GM19240 (cell line): ENCODE data around the gene DSCAM.
"Not testable (repeated sequence)": the region's sequence is repeated elsewhere in the genome, so short reads cannot be mapped to it uniquely, and the experiment has no call there.

Experiments used
- DNase-seq: peaks from one replicate; pipeline ENCODE4 v3.0.0; 2011; ENCODE audit warnings: low spot score; ENCODE audit not compliant: insufficient read length

DSCAM gene

DNA sequence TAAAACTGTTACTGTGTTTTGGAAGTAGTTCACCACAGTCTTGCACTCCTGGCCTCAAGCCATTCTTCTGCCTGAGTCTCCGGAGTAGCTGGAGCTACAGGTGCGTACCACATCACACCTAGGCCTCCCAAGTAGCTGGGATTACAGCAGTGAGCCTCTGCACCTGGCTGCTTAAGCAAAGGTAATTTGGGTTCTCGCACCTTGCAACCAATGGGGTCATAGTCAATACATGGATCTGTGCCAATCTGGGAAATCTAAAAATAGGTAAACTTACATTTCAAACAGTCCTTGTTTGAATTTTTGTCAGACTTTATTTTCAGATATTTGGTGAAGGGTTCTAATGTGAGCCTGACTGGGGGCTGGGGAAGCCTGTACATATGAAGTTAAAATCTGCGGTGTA lies 513.2 kb downstream of the DSCAM start:
- no peak for DNase-seq

DNA sequence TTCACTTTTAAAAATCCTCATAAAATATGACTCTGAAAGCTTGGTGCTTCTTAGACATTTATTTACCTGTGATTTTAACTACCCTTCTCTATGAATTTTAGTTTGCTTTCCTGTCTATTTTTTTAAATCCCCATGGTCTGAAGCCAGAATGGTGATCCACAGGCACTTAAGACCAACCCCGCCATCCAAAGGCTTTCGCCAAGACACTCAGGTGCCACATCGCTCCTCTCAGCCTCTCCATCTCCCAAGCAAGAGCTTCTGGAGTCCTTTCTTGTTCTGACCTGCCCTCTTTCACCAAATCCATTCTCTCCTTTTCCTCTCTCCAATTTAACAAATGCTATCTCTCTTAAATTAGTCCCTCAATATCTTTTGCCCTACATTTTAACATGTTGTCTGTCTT lies 515.2 kb downstream of the DSCAM start:
- no peak for DNase-seq

DNA sequence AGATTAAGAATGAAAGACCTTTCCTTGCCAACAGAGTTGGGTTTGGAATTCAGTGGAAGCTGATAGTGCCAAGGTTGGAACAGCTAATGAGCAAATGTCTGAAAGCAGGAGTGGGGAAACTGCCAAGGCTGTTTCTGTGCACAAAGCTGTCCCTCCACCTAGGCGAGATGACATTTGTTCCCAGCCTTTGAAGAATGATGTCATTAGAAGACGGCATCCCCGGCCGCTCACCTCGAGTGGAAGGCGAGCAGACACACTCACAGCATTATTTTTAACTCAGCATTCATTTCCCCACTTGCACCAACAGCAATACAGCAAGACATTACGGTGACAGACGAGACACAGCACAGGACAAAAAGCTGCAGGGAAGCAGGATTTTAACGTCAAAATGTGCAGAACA lies 515.8 kb downstream of the DSCAM start:
- DNase-seq: no peak

DNA sequence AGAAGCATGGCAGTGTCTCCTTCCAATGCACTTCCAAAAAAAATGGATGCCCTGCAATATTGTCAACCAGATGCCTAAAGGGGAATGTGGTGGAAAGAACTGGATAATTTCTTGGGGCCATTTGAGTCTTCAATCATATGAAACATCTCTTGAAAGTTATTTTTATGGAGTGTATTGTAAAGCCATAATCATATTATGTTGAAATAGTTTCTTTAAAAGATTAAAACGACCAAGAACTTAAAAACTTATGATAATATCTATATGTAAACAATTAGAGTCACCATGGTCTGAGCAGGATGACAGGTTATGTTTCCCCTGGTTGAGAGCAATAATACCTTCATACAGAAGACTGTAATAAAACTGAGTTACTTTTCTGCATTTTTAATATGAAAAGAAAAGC lies 522.6 kb downstream of the DSCAM start:
- no peak for DNase-seq

DNA sequence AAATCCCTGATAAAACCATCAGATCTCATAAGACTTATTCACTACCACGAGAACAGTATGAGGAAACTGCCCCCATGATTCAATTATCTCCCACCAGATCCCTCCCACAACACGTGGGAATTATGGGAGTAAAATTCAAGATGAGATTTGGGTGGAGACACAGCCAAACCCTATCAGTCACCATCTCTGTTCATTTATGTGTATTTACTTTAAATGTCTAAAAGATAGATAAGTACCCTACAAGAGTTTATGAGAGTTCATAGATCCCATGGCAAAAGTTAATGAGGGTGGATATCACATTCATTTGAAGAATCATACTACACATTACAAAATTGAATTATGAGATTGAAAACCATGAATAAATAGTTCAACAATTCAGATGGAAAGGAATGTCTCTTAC lies 526.2 kb downstream of the DSCAM start:
- DNase-seq: not testable (repeated sequence)

DNA sequence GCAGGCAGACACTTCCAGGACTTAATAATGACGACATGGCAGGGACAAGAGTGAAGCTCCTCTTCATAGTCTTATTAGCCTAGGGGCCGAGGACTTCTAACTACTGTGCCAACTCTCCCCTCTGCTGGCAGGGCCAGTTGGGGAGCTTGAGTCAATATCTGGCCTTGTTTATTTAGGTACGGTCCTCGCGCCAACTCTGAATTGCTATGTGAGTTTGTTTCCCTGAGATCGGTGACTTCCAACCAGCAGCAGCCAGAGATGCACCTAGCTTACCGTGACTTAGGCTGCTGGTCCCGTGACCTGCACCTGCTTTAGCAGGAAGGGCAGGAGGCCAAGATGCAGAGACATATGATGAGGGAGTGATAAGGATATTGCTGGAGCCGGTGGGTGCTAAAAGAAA lies 528.6 kb downstream of the DSCAM start:
- DNase-seq: no peak

DNA sequence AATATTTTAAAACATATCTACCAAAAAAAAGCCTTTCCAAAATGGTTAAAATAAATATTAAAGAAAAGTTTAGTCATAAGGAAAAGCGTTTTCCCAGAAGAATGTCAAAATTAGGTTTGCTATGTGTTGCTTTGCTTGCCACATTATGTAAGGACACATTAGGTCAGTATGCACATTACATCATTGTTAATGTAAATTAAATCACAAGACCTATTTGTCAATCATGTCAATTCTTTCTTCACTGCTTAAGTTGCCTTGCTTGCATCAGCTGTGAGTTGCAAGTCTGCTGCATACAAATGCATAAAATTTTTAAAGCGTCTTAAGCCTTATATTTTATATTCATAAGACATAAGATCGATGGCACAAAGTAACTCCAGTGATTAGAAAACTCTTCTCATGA lies 530.9 kb downstream of the DSCAM start:
- DNase-seq: no peak

DNA sequence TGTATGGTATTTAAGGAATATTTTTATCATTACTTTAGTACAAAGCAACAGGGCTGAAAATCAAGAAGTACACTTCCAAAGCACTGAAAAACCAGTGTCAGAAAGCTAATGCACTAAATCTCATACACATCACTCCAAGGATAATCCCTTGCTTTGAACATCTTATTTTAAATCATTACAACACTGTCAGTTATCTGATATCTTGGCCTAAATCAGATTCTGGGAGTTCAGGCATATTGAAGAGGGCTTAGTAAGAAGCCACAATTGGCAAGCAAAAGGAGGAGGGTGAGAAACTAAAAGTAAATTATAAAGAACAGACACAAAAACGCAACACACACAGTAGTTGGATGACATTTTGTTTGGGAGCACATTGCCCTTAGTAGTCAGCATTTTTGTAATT lies 531.3 kb downstream of the DSCAM start:
- DNase-seq: no peak

DNA sequence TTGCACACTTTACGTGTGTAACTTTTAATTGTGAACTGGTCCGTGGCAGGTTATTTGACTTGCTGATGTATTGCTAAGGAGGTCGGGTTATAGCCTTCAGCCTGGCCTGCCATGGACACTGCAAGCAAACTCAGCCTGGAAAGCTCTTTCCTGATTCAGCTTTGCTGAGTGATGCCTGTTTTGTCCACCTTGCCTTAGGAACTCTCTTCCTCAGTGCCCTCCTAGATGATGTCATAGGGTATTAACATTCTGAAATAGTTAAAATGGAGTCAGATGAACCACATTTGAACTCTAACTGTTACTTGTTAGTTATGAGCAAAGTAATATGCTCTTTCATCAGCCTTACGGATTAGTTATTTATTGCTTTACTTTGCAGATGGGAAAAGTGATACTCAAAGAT lies 533.7 kb downstream of the DSCAM start:
- DNase-seq: no peak

DNA sequence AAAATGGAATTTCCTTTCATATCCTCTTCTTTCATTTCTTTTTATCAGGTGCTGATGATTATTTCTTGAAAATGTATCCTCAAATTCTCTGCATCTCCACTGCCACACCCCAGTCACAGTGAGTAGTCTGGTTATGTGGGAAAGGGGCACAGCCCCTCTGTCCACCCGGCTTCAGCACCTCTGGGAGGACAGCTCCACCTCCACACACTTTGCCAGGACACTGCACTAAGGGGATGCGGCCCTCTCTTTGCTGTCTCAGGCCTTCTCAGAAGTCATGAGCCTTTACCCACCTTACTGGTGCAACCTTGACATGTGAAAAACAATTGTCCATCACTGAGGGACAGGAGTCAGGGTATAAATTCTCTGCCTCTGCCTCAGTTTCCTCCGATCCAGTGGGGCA lies 546.7 kb downstream of the DSCAM start:
- DNase-seq: no peak

DNA sequence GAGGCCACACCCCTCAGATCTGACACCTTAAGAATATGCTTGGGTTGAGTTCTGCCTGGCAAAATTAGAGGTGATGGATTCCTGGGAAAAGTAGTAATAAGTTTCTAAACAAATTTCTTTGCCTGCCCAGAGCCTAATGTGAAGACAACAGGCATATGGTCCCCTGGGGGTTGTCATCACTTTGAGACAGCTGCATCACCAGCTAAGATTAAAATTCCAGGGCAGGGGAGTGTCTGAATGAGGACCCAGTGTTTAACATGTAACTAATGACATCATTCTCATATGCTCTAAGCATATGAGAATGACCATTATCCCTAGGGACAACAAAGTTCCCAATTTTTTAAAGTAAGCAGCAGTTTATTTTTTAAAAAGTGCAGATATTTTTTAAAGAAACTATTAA lies 547.5 kb downstream of the DSCAM start:
- no peak for DNase-seq

DNA sequence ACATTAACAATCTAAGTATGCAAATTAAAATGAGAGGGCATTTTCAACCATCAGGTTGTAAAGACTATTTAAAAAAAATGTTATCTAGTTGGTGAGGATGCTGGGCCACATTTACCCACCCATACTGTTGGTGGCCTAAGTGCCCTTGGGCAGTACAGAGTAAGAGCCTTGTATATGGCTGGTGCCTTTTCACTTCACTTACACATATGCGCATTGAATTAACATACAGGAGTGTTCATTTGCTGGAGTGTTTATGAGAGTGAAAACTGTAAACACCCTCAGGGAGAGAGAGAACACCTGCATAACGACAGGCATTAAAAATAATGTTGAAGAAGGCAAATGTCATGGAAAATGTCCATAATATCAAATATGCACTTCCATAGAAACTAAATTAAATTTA lies 552.6 kb downstream of the DSCAM start:
- no peak for DNase-seq

DNA sequence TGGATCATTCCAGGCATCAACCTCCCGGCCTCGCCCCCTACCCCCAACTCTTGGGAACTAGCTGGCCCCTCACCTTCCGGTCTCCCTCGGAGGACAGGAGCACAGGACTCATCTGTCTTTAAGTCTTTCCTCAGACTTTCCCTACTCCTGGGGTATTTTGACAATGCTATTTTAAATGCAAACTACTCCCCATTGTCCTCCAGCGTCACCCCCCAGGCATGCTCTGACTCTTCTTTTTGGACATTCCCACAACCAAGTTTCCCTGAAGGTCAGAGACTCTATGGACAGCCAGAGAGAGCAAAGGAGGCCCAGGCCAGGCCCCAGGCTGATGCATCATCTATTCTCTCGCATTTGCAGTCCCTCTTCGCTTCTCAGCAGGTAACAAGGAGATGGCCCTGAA lies 555.4 kb downstream of the DSCAM start:
- DNase-seq: no peak

DNA sequence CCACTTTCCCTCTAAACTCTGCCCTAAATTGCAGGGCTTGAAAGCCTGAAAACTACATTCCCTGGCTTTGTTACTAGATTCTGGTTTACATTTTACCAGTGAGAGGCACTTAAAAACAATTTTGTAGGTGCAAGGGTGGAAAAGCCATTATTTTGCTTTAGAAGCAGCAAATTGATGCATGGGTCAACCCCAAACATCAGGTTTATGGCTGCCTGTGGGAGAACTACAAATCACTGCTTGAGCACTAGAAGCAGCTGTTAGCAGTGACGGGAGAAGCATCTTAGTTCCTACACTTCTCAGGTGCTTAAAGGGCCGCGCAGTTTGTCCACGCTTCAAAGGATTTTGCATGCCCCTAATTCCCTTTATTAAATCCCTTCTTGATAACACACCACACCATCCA lies 562.5 kb downstream of the DSCAM start:
- no peak for DNase-seq

DNA sequence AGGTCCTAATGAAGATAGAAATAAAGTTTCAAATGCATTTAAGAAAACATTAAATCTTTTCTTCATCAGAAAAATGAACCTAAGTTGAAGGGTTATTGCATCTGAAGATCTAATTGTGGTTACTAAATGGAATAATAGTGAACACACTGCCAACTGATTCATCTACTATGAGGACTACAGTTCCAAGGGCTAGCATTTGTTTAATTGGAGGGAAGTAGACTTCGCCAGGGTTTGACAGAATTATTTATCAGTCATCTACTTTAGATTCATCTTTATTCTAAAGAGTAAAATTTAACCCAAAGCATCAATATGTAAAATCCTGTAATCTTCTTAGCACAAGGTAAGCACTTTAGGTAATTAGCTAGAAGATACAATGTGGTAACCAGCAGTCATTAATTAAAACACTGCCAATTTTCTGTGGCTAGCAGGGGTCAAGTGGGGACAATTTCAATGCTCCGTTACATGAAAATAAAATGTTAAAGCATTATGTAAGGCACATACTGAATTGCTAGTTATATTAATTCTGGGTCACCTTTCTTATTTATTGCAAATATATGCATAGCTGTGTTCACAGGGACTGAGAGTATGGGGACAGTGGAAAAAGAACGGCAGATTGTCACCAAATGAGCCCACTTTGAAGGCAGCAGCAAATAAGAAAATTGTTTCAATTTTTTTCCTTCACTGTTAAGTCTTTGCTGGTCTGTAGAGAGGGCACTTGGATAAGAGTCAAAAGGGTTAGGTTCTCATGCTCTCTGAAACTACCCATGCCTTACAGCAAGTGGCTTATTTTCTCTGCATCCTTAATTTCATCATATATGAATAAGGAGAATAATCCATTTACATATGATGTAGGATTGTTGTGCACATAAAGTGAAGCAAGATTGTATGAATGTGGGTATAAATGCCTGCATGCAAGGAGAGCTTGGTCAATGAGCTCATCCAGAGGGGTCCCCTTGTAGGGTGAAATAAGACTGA lies 563.8 kb downstream of the DSCAM start:
- DNase-seq: no peak

DNA sequence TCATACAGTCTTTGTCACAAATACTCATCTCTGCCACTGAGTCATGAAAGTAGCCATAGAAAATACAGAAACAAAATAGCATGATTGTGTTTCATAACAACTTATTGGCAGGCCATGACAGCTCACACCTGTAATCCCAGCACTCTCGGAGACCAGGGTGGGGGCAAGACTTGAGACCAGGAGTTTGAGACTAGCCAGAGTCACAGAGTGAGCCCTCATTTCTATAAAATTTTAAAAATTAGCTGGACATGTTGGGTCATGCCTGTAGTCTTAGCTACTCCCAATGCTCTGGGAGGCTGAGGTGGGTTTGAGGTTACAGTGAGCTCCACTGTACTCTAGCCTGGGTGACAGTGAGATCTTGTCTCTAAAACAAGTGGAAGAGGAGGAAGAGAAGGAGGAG lies 568.6 kb downstream of the DSCAM start:
- DNase-seq: no peak

DNA sequence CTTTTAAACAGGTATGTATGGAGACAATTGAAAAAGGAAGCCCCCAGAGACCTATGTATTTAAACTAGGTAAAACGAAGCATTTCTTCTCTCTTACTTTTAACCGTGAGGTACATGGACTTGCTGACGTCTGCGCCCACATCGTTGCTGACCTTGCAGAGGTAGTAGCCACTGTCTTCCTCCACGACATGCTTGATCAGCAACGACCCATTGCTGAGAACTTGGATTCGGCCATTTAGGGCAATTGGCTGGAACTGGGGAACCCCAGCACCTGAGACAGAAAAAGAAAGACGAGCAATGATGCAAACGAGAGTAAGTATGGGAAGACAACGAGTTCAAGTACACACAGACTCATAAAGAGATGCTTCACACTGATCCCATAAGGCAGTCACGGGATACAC lies 571.0 kb downstream of the DSCAM start:
- DNase-seq: no peak

DNA sequence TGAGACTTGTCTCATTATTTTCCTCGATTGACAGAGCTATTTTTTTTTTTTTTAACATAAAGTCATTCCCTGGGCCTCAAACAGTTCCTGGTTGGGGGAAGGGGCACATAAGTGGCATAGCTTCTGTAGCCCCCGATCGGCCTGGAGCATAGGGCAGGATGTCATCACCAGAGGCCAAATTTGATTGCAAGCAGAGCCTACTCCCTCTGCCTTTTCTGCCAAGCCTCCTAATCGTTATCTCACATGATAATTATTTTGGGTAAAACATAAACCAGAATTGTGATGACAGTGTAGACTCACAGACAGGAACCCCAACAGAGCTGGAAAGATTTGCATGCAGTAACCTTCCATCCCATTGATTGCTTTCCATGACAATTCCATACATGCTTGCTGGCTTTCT lies 574.9 kb downstream of the DSCAM start:
- no peak for DNase-seq

DNA sequence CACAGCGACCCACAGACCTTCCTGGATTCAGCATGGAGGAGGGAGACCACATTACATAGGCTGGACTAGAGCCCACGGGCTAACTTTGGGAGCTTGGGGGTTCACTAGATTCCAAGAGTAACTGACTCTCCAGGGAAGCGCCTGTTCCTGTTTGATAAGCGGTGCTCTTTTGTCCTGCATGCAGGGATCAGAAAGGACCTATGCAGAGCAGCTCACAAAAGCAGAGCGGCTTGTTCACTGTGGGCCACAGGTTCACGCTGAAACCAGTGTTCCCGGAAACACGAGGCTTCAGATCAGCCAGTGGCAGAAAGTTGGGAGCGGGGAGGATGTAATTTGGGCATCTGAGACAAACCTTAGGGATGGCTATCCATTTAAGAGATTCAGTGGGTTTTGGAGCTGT lies 575.8 kb downstream of the DSCAM start:
- no peak for DNase-seq

DNA sequence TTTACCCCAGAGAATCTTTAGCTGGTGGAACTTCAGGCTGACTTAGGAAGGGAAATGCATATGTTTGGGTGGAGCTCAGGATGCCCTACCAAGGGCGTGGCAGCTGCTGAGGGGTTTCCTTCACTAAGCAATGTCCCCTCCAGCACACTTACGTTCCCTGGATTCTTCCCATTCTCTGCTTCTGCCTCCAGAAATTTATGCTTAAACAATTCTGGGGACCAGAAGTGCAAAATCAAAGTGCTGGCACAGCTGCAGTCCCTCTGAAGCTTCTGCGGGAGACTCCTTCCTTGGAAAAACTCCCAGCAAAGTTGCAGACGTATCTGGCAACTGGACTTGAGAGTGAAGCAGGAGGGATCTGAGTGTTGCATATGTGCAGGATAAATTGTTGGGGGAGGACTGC lies 576.9 kb downstream of the DSCAM start:
- DNase-seq: no peak

DNA sequence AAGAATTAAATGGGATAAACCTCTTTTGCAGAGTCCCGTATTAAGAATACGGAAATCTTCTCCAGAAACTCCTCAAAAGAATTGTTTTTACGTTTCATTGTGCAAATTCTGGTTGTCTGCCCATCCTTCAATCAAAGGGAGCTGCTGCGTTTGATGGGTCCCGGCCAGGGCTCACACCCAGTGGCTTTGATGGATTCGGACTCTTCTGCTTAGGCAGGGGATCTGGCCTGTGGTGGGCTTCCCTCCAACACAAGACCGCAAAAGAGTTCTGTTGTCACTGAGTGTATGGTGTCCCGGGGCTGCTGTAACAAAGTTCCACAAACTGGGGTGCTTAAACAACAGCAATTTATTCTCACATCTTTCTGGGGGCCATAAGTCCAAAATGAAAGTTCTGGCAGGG lies 577.7 kb downstream of the DSCAM start:
- DNase-seq: no peak

DNA sequence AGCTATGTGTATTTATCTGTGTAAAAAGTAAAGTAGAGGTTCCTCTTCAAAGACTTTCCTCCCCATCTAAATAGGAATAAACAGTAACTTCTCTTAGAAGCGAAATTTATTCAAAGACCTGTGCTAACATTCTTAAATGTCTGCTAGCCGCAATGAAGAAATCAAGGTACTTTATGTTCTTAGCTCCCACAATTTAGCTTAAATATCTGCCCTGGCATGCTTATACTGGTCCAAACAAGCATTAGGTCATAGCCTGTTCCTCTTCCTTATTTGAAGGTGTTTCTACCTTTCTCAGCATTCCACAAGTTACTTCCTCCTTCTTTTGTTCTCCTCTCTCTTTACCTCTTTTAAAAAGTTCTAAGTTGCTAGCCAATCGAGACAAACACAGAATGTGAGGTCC lies 588.5 kb downstream of the DSCAM start:
- not testable (repeated sequence) for DNase-seq

DNA sequence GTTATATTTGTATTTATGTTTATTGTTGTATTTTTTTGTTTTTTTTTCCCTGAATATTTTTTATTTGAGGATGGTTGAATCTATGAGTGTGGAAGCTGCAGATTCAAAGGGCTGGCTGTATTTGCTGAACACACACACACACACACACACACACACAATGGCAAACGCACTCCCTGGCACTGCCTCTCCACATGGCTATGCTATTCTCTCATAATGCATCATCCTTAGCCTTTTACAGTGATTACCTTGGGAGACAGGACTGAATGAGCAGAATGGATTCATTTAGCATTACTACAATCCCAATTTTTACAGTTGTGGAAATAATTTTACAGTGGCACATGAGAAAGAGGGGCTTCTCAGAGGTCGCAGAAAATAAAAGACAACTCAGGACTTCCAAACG lies 589.6 kb downstream of the DSCAM start:
- DNase-seq: no peak
